K562 (cell line): ENCODE results near the gene PRPF8. TPM values are rescaled to one million over a fixed set of nuclear protein-coding genes. Genes with fewer than 3 reads are reported as not detected.

ENCODE experiments used
- ATF2 ChIP-seq: sonication (generic); formaldehyde crosslinking; IDR thresholded peaks from 2 replicates; pipeline ENCODE4 v1.8.1; 2022; ENCODE audit warnings: missing genetic modification reagents
- BRF2 ChIP-seq: IDR thresholded peaks from 3 replicates; pipeline ENCODE4 v1.6.1; 2011; ENCODE audit warnings: borderline replicate concordance, mild to moderate bottlenecking; ENCODE audit not compliant: insufficient read length, insufficient read depth
- C11orf30 ChIP-seq: fragments of 450-650 bp; IDR thresholded peaks from 2 replicates; pipeline ENCODE4 v1.6.1; 2016; ENCODE audit warnings: low read depth, mild to moderate bottlenecking
- ESRRA ChIP-seq: fragments of 450-650 bp; IDR thresholded peaks from 2 replicates; pipeline ENCODE4 v1.6.1; 2014; ENCODE audit warnings: low read depth, mild to moderate bottlenecking, moderate library complexity, borderline replicate concordance
- GABPA ChIP-seq: fragments of 200-800 bp; sonication (Bioruptor generic); conservative IDR thresholded peaks from 2 replicates; pipeline ENCODE4 v1.6.1; 2016; ENCODE audit warnings: low read depth, missing genetic modification characterization, missing compliant biosample characterization
- HCFC1 ChIP-seq: IDR thresholded peaks from 2 replicates; pipeline ENCODE4 v1.6.1; 2012; ENCODE audit warnings: low read depth, low read length, improper control_type of control experiment
- HNRNPUL1 ChIP-seq: fragments of 200-400 bp; formaldehyde crosslinking; IDR thresholded peaks from 2 replicates; pipeline ENCODE4 v1.6.1; 2017; ENCODE audit warnings: low read length
- KDM1A ChIP-seq, 2 experiments: fragments of 450-650 bp; IDR thresholded peaks; 2 replicates each; pipeline ENCODE4 v1.6.1; 2016; ENCODE audit warnings: mild to moderate bottlenecking in 2 of 2
- KLF6 ChIP-seq: fragments of 250-450 bp; sonication (Bioruptor Pico); IDR thresholded peaks from 2 replicates; pipeline ENCODE4 v1.4.0; 2020; ENCODE audit warnings: mild to moderate bottlenecking, moderate library complexity, borderline replicate concordance
- MAFF ChIP-seq: IDR thresholded peaks from 2 replicates; pipeline ENCODE4 v1.6.1; 2012; ENCODE audit warnings: low read length, improper control_type of control experiment
- MBD1 ChIP-seq: fragments of 250-450 bp; sonication (Bioruptor Pico); IDR thresholded peaks from 2 replicates; pipeline ENCODE4 v1.8.0; 2022; ENCODE audit warnings: inconsistent platforms
- MYBL2 ChIP-seq, 2 experiments: fragments of 450-650 bp in 1 of 2; sonication (generic) in 1 of 2; formaldehyde crosslinking in 1 of 2; IDR thresholded peaks; 2 replicates each; pipeline versions ENCODE4 v1.6.1 to v1.8.1; 2017 to 2022; ENCODE audit warnings: borderline replicate concordance in 1 of 2, inconsistent platforms in 1 of 2, low read depth in 1 of 2, mild to moderate bottlenecking in 1 of 2, missing genetic modification reagents in 1 of 2, moderate library complexity in 1 of 2
- NCOR1 ChIP-seq: fragments of 450-650 bp; IDR thresholded peaks from 2 replicates; pipeline ENCODE4 v1.6.1; 2016; ENCODE audit warnings: mild to moderate bottlenecking, moderate library complexity
- PHF8 ChIP-seq: fragments of 200-600 bp; sonication (generic); IDR thresholded peaks from 2 replicates; pipeline ENCODE4 v1.6.1; 2012; ENCODE audit warnings: mixed run types, mild to moderate bottlenecking, inconsistent platforms, low read length, moderate library complexity, borderline replicate concordance
- RBFOX2 ChIP-seq: fragments of 200-400 bp; formaldehyde crosslinking; IDR thresholded peaks from 2 replicates; pipeline ENCODE4 v1.6.1; 2017; ENCODE audit warnings: low read depth, mild to moderate bottlenecking, low read length, moderate library complexity
- SIN3B ChIP-seq: fragments of 450-650 bp; IDR thresholded peaks from 2 replicates; pipeline ENCODE4 v1.6.1; 2017; ENCODE audit warnings: low read depth, mild to moderate bottlenecking, moderate library complexity
- SNIP1 ChIP-seq: fragments of 450-650 bp; IDR thresholded peaks from 2 replicates; pipeline ENCODE4 v1.7.1; 2017; ENCODE audit warnings: low read depth, mild to moderate bottlenecking
- SP2 ChIP-seq: IDR thresholded peaks from 2 replicates; pipeline ENCODE4 v1.6.1; 2011; ENCODE audit warnings: mild to moderate bottlenecking, low read depth, low read length, moderate library complexity; ENCODE audit not compliant: poor library complexity, severe bottlenecking; ENCODE audit errors: extremely low read depth
- ZBTB1 ChIP-seq: sonication (generic); formaldehyde crosslinking; IDR thresholded peaks from 2 replicates; pipeline ENCODE4 v1.8.1; 2023; ENCODE audit warnings: missing genetic modification reagents, low read depth, mild to moderate bottlenecking, borderline replicate concordance
- ZFP30 ChIP-seq: fragments of 250-450 bp; sonication (Bioruptor Pico); IDR thresholded peaks from 2 replicates; pipeline ENCODE4 v1.8.0; 2022; ENCODE audit warnings: moderate library complexity, mild to moderate bottlenecking, inconsistent platforms, borderline replicate concordance
- ZFPM2 ChIP-seq: fragments of 250-450 bp; sonication (Bioruptor Pico); IDR thresholded peaks from 2 replicates; pipeline ENCODE4 v1.5.1; 2022; ENCODE audit warnings: mild to moderate bottlenecking
- ZNF354B ChIP-seq: fragments of 250-450 bp; sonication (Bioruptor Pico); IDR thresholded peaks from 2 replicates; pipeline ENCODE4 v1.4.0; 2020
- ZNF589 ChIP-seq: fragments of 200-800 bp; sonication (Bioruptor generic); IDR thresholded peaks from 2 replicates; pipeline ENCODE4 v1.6.1; 2016; ENCODE audit warnings: low read depth, missing genetic modification characterization, missing compliant biosample characterization
- polyA plus RNA-seq, 8 experiments: library from polyadenylated mRNA; depleted of rRNA in 4 of 8; stranded (reverse) in 5 of 8; unstranded in 3 of 8; fragments of >200 nt; fragmentation: Nextera tagmentation in 2 of 8; fragmentation: Illumina TruSeq in 1 of 8; extraction: Ambion mirVana in 2 of 8; extraction: Trizol in 1 of 8; gene quantifications; 2 replicates each; pipeline versions ENCODE4 v1.2.1 to v1.2.3, GENCODE V29; 2011 to 2014; ENCODE audit warnings: inconsistent platforms in 1 of 8, missing spikeins in 1 of 8
- total RNA-seq, 7 experiments: library from RNA; depleted of rRNA in 6 of 7; stranded (reverse); fragments of >200 nt in 6 of 7; fragmentation: Illumina TruSeq in 2 of 7; extraction: Trizol in 2 of 7; gene quantifications; 2 replicates each; pipeline versions ENCODE4 v1.2.1 to v1.2.3, GENCODE V29; 2011 to 2021; ENCODE audit warnings: low replicate concordance in 1 of 7

PRPF8 gene
- total and polyA plus RNA-seq, 9 of the 15 experiments (the other 6 are each of a cell fraction or from before 2014, with no cell fraction given) = 64.3 to 294 (median 85.9) TPM

- TF ChIP-seq ZBTB1 (no peak), SNIP1 (no peak), ZNF589 (peak; percentile 30; the same call in 1 of the 2 replicates), PHF8 (peak; percentile 46; the same call in 1 of the 2 replicates), C11orf30 (peak; percentile 94), ZNF354B (CRISPR knock-in tag) (no peak), MBD1 (CRISPR knock-in tag) (no peak), HNRNPUL1 (no peak), MAFF (peak; percentile 80), SP2 (peak; percentile 77), HCFC1 (peak; percentile 92), RBFOX2 (peak; percentile 92), ZFP30 (CRISPR knock-in tag) (no peak), ESRRA (no peak; the same call in 1 of the 2 replicates), NCOR1 (0 out of 2 replicates have a peak, but pooled peaks have one; percentile 6), KDM1A (IDR thresholded peaks at IDR 0.05) (0 out of 4 replicates have a peak, but pooled peaks of 1 of the 2 experiments have one; percentile 32), ATF2 (CRISPR knock-in tag) (no peak), MYBL2 (IDR thresholded peaks at IDR 0.05; ENCODE audit: low read depth) (no peak), MYBL2 (CRISPR knock-in tag; IDR thresholded peaks at IDR 0.05; ENCODE audit: borderline replicate concordance) (no peak), BRF2 (no peak), ZFPM2 (CRISPR knock-in tag) (no peak), KLF6 (CRISPR knock-in tag) (no peak), SIN3B (no peak), GABPA (tag) (no peak)
Measured at GRCh38 chr17:1716076-1716911, 31.6 kb upstream of the PRPF8 start (continued).
